GM19328 (cell line): ENCODE measurements around the gene NEMP2.

ENCODE experiments used
- ATAC-seq: cut with Tn5 transposase; IDR thresholded peaks from one replicate; pipeline ENCODE4 v1.9.1; 2021; ENCODE audit warnings: mild to moderate bottlenecking, moderate library complexity; ENCODE audit not compliant: unreplicated experiment

The NEMP2 gene

DNA sequence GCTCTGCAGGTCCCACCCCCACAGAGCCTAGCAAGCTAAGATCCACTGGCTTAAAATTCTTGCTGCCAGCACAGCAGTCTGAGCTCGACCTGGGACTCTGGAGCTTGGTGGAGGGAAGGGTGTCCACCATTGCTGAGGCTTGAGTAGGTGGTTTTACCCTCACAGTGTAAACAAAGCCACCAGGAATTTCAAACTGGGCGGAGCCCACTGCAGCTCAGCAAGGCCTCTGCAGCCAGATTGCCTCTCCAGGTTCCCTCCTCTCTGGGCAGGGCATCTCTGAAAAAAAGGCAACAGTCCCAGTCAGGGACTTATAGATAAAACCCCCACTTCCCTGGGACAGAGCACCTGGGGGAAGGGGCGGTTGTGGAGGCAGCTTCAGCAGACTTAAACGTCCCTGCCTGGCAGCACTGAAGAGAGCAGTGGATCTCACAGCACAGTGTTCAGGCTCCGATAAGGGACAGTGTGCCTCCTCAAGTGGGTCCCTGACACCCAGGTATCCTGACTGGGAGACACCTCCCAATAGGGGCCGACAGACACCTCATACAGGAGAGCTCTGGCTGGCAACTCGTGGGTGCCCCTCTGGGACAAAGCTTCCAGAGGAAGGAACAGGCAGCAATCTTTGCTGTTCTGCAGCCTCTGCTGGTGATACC lies 20.0 kb upstream of the NEMP2 start:
- ATAC-seq, result no peak

DNA sequence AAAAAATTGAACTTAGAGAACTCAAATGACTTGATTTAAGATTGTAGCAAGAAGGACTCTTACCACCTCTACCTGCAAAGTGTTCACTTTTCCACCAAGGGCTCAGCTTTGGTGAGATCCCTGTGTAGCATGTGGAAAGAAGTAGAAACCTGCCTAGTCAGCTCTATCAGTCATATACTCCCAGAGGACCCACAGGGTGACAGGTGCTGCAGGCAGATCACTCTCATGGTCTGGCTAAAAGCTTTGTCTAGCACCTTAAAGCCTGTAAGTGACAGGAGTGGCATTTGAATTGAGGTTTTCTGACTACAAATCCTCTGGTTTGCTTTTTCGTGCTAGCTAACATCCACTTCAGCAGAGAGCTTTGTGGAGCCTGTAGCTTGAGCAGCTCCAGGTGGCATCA lies 18.7 kb upstream of the NEMP2 start:
- ATAC-seq, result no peak

GRCh38 chr2:190551928-190552327 lies 17.4 kb upstream of the NEMP2 start:
- no peak for ATAC-seq

DNA sequence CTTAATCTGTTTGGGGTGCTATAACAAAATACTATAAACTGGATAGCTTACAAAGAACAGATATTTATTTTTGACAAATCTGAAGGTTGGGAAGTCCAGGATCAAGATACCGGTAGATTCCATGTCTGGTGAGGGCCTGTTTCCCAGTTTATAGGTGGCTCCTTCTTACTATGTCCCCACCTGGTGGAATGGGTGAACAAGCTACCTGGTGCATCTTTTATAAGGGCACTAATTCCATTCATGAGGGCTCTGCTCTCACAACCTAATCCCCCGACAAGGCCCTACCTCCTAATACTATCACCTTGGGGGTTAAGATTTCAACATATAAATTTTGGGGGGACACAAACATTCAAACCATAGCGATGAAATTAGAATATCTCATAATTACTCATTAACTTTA lies 15.6 kb upstream of the NEMP2 start:
- ATAC-seq, result no peak

- ATAC-seq, result no peak
Observed at GRCh38 chr2:190547886-190548285, 13.4 kb upstream of the NEMP2 start.

DNA sequence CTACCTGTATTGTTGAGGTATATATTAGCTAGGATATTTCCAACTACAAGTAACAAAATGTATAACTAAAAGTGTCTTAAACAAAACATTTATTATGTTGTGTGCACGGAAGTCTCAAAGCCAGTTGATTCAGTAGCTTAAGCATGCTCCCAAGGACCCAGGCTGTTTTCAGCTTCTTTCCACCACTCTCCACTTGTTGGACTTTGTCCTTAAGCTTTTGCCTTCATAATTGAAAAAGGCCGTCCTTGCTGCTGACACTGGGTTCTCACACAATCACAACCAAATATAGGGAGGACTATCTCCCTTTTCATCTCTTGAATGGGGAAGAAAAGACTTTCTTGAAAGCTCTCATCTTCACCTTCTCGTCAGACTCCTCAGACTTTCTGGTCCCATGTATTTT lies 12.2 kb upstream of the NEMP2 start:
- ATAC-seq, result no peak

- ATAC-seq, result no peak
Observed at GRCh38 chr2:190545555-190546385, 11.2 kb upstream of the NEMP2 start.

GRCh38 chr2:190545093-190545492 lies 10.6 kb upstream of the NEMP2 start:
- no peak for ATAC-seq

DNA sequence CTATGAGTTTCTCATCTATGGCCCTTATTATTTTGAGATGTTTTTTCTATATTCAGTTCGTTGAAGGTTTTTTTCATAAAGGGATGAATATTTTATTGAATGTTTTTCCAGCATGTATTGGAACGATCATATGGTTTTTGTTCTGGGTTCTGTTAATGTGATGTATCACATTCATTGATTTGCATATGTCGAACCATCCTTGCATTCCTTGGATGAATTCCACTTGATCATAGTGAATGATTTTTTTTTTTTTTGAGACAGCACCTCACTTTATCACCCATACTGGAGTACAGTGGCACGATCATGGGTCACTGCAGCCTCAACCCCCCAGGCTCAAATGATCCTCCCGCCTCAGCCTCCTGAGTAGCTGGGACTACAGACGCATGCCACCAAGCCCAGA lies 5.5 kb upstream of the NEMP2 start:
- ATAC-seq, result no peak

DNA sequence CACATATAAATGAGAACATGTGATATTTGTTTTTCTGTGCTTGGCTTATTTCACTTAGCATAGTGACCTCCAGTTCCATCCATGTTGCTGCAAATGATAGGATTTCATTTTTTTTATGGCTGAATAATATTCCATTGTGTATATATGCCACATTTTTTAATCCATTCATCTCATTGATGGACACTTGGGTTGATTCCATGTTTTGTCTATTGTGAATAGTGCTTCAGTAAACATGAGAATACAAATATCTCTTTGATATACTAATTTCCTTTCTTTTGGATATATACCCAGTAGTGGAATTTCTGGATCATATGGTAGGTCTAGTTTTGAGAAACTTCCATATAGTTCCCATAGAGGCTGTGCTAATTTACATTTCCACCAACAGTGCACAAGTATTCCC lies 3.7 kb upstream of the NEMP2 start:
- no peak for ATAC-seq

- no peak for ATAC-seq
Observed at GRCh38 chr2:190537765-190538164, 3.2 kb upstream of the NEMP2 start.

GRCh38 chr2:190535586-190535985 lies 1.1 kb upstream of the NEMP2 start:
- no peak for ATAC-seq

DNA sequence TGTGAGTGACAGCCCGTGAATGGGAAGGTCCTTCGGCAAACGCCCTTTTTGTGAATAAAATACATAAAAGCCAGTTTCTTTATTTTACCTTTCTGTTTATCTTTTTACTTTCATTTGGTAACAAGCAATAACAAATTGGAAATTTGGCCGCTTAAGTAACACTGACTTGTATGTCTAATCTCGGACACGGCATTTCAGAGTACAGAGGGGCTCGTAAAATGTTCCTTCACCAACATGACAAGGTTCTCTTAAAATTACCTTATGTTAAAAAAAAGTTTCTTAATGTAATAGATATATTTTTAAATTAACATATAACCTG lies 558 bp upstream of the NEMP2 start:
- ATAC-seq, result no peak

GRCh38 chr2:190533968-190534309 lies 583 bp downstream of the NEMP2 start:
- ATAC-seq, result no peak

- ATAC-seq, result no peak
Observed at GRCh38 chr2:190533175-190533967, 1.2 kb downstream of the NEMP2 start.

- ATAC-seq, result no peak
Observed at GRCh38 chr2:190532581-190532980, 1.9 kb downstream of the NEMP2 start.

DNA sequence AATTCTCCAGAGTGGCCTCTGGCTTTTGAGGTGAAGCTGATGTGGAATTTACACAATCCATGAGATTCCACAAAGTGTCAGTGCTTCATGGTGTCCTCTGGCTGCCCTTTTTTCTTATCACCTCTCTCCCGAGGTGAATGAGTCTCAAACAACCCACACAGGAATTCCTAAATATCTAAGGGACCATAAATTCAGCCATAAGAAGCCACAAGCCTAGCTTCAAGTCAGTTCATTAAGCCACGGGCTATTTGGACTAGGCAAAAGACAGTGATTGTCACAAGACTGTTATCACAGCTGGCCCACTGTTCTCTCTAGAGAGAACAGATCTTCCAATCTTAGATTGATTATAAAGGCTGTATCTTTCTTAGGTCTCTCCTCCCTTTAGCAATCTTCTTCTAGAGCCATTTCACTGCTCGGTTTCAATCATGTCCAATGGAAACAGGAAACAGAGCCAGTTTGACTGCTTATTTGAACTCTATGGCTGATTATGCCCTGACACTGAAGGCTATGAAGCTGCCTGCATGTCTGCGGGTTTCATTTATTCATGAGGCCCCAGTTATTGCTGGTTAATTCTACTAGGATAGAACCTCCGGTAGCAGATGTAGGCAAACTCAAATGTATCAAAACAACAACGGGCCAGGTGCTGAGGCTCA lies 4.1 kb downstream of the NEMP2 start:
- no peak for ATAC-seq

DNA sequence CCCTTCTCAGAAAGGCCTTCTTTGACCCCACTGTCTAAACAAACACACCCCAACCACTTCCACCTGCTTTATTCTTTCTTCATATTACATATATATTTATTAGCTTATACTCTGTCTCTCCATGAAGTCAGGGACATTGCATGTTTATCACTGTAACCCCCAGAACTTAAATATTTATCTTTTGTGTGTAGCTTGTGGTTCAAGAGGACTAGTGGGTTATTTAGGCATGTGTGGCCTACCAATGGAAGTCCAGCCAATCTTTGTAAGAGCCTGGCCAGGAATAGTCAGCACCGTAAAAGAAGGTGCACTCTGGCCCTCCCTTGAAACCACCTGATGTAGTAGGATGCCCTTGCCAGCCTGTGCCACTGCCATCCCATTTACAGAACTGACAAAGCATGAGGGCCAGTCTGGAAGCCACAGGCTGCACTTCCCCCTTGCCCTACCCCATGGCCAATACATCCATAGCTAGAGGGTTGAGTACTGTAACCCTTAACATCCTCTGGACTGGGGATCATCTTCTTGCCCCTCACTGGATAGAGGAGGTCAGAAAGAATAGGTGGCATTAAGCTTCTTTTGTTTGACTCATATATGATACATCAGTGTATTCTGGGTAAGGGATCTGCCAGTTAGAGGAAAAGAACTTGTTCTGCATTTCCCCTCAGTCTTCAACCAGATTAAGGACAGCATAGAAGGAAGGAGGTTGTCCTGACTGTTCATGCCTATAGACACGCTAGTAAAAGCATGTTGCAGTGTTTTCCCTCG lies 4.9 kb downstream of the NEMP2 start:
- no peak for ATAC-seq

- no peak for ATAC-seq
Observed at GRCh38 chr2:190528521-190529001, 6.0 kb downstream of the NEMP2 start.

DNA sequence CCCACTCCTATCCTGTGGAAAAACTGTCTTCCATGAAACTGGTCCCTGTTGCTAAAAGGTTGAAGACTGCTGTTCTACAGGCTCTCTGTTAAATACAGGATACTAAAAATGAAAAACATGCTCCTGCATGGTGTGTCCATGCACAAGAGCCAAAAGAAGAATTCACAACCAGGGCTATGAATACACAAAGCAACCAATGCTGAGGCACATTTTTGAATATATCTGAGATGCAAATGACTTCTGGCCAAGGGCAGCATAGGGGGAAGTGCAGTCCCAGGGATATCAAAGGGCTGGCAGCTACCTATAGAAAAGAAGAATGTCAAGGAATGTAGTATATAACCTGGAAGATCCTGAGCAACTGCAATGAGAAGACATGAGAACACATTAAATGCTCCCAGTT lies 6.6 kb downstream of the NEMP2 start:
- ATAC-seq, result no peak

GRCh38 chr2:190527214-190527613 lies 7.3 kb downstream of the NEMP2 start:
- no peak for ATAC-seq
